ENCODE results near the gene TTC7B.

The TTC7B gene

GRCh38 chr14:90851327-90852036 is 35.3 kb upstream of the TTC7B start:
- DNase-seq = no peak
- Mint-ChIP-seq H3K4me3 (no peak overlapping the region), H3K36me3 (ENCODE audit: low read depth) (no peaks in the 10 kb centered on the region), H3K4me1 (peaks cover 25% of the 10 kb centered on the region), H3K27me3 (ENCODE audit: low read depth, poor library complexity) (peaks cover 4% of the 10 kb centered on the region), H3K27ac (no peak overlapping the region), H3K9me3 (no peaks in the 10 kb centered on the region)
- no peak for TF ChIP-seq CTCF (IDR thresholded peaks at IDR 0.05)

- peaks cover 4% of the 10 kb centered on the region for H3K27me3 Mint-ChIP-seq (ENCODE audit: low read depth, poor library complexity)
- no peak for TF ChIP-seq CTCF (IDR thresholded peaks at IDR 0.05)
- DNase-seq = no peak
- peak overlapping the region; percentile 22 for H3K27ac Mint-ChIP-seq
- no peaks in the 10 kb centered on the region for H3K36me3 Mint-ChIP-seq (ENCODE audit: low read depth)
- H3K9me3 Mint-ChIP-seq = no peaks in the 10 kb centered on the region
- no peak overlapping the region for H3K4me3 Mint-ChIP-seq
- peaks cover 25% of the 10 kb centered on the region for H3K4me1 Mint-ChIP-seq
Observed at GRCh38 chr14:90850487-90850886, 34.3 kb upstream of the TTC7B start.

GRCh38 chr14:90849787-90850444 is 33.7 kb upstream of the TTC7B start:
- no peaks in the 10 kb centered on the region for H3K36me3 Mint-ChIP-seq (ENCODE audit: low read depth)
- DNase-seq = no peak

GRCh38 chr14:90848944-90849731 is 32.9 kb upstream of the TTC7B start:
- Mint-ChIP-seq H3K4me1 (peaks cover 25% of the 10 kb centered on the region), H3K27ac (peak overlapping the region; percentile 64), H3K27me3 (ENCODE audit: low read depth, poor library complexity) (peaks cover 7% of the 10 kb centered on the region), H3K4me3 (no peak overlapping the region), H3K9me3 (no peaks in the 10 kb centered on the region), H3K36me3 (ENCODE audit: low read depth) (no peaks in the 10 kb centered on the region)
- TF ChIP-seq CTCF (IDR thresholded peaks at IDR 0.05) = no peak
- no peak for DNase-seq

More at GRCh38 chr14:90849787-90850444, 33.7 kb upstream of the TTC7B start:
- peaks cover 25% of the 10 kb centered on the region for H3K4me1 Mint-ChIP-seq
- H3K9me3 Mint-ChIP-seq = no peaks in the 10 kb centered on the region
- H3K27ac Mint-ChIP-seq = peak overlapping the region; percentile 21
- no peak overlapping the region for H3K4me3 Mint-ChIP-seq
- peaks cover 4% of the 10 kb centered on the region for H3K27me3 Mint-ChIP-seq (ENCODE audit: low read depth, poor library complexity)
- no peak for TF ChIP-seq CTCF (IDR thresholded peaks at IDR 0.05)

- H3K4me3 Mint-ChIP-seq = no peak overlapping the region
- H3K9me3 Mint-ChIP-seq = no peaks in the 10 kb centered on the region
- DNase-seq = no peak
- peaks cover 25% of the 10 kb centered on the region for H3K4me1 Mint-ChIP-seq
- no peaks in the 10 kb centered on the region for H3K36me3 Mint-ChIP-seq (ENCODE audit: low read depth)
- H3K27ac Mint-ChIP-seq = no peak overlapping the region
- TF ChIP-seq CTCF (IDR thresholded peaks at IDR 0.05) = no peak
- peaks cover 13% of the 10 kb centered on the region for H3K27me3 Mint-ChIP-seq (ENCODE audit: low read depth, poor library complexity)
Observed at GRCh38 chr14:90846511-90846910, 30.3 kb upstream of the TTC7B start.
